ENCODE measurements around the gene SPOCK1. TPM values are rescaled to one million over a fixed set of nuclear protein-coding genes. Genes with fewer than 3 reads are reported as not detected.

SPOCK1 gene
- total and polyA plus RNA-seq, 12 donors, result 13.7 to 70.3 (median 28.6) TPM

DNA sequence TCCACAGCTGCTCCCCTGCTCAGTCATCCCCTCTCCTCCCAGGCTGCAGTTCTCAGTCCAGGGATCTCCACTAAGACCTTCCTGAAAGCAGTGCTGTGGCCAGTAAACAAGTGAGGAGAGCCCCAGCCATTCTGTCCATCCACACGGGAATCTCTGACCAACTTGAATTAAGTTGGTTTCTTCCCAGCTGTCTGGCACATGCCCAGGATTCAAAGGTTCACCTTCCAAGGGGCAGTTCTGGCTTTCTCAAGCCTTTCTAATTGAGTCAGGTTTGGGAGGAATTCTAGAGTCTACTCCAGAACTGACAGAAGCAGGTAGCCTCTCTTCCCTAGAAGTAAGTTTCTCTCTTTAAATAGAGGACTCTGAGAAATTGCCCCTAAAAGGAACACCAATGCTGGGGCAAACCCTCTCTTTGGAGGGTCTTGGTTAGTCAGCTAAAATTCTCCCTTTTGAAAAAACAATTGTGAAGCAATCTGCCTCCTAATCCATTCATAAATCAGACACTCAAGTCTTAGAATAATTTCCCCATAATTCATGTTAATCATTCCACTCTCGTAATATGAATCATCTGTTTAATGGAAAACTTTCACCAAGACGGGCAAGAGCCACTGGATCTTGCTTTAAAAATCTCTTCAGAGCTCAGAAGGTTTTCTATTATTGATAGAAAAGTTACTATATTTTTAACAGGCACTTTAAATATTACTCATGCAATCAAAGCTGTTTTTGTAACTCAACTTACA is 133.8 kb downstream of the SPOCK1 start:
- Histone ChIP-seq H3K4me1 (no peaks in the 10 kb centered on the region), H3K27me3 (peaks cover 0 to 11% (median 3%) of the 10 kb centered on the region in 7 donors), H3K27ac (no peak overlapping the region), H3K4me3 (no peak overlapping the region), H3K9me3 (no peaks in the 10 kb centered on the region), H3K36me3 (no peaks in the 10 kb centered on the region)
- TF ChIP-seq, protein P1, sequence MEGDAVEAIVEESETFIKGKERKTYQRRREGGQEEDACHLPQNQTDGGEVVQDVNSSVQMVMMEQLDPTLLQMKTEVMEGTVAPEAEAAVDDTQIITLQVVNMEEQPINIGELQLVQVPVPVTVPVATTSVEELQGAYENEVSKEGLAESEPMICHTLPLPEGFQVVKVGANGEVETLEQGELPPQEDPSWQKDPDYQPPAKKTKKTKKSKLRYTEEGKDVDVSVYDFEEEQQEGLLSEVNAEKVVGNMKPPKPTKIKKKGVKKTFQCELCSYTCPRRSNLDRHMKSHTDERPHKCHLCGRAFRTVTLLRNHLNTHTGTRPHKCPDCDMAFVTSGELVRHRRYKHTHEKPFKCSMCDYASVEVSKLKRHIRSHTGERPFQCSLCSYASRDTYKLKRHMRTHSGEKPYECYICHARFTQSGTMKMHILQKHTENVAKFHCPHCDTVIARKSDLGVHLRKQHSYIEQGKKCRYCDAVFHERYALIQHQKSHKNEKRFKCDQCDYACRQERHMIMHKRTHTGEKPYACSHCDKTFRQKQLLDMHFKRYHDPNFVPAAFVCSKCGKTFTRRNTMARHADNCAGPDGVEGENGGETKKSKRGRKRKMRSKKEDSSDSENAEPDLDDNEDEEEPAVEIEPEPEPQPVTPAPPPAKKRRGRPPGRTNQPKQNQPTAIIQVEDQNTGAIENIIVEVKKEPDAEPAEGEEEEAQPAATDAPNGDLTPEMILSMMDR (IDR thresholded peaks at IDR 0.05), result no peak
- DNase-seq (no peak), ATAC-seq (no peak)
- intact Hi-C loops (cut with DNase I), result no loop called here
- WGBS, 2 donors, result 71 to 72% methylated on average over 3 of the region's 3 CpGs

DNA sequence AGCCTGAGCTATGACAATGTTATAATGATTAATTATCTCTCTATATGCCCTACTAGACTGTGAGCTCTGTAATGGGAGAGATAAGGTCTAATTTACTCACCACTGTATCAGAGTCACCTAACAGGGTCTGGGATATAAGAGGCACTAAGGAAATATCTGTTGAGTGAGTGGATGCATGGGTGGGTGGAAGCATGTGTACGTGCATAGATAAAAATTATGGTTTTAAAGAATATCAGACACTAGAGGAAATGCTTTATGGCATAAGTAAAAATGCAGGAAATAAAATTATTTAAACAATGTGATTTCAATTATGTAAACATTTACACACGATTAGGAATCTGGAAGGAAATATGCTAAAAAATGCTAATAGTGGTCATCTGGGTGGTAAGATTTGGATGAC is 137.8 kb downstream of the SPOCK1 start:
- ATAC-seq, result no peak
- DNase-seq, result no peak
- Histone ChIP-seq H3K9me3 (no peaks in the 10 kb centered on the region), H3K36me3 (no peaks in the 10 kb centered on the region), H3K27me3 (peaks cover 0 to 11% (median 4%) of the 10 kb centered on the region in 7 donors), H3K4me3 (no peak overlapping the region), H3K4me1 (no peaks in the 10 kb centered on the region), H3K27ac (no peak overlapping the region)
- intact Hi-C loops (cut with DNase I), result no loop called here
- WGBS, 2 donors, result 53 to 72% methylated on average over 2 of the region's 2 CpGs
- TF ChIP-seq, protein P1 (IDR thresholded peaks at IDR 0.05), result no peak

DNA sequence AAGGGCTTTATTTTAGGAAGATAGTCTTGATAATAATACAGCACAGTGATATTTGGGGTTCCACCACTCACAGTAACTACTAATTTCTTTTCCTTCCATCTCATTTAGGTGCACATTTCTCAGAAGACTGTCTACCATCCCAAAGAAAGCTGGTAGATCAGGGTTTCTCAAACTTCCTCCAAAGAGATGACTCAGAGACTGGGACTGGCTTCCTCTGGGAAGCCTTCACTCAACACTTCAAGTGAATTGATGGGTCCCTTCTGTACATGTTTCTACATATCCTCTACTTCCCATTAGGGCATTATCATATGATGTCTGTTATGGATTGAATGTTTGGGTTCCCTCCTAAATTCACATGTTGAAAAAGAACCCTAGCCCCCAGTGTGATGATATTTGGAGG is 138.5 kb downstream of the SPOCK1 start:
- no peak for ATAC-seq
- peaks cover 0 to 12% (median 4%) of the 10 kb centered on the region in 7 donors for H3K27me3 ChIP-seq
- DNase-seq, result no peak

DNA sequence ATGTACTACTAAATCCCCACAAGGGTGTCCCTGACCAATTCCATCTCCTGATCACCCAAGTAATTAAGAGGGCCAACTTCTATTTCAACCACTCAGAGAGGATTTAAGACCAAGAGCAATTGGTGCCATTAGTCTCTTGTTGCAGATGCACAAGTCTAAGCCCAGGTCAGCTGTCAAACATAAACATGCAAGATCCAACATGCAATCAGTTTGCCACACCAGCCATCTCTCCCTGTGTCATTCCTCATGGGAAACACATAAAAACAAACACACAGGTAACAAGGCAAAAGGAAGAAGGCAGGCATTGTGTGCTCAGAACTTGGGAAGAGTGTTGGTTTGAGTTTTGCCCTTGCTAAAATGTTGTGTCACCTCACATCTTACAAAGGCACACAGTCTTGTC is 139.2 kb downstream of the SPOCK1 start:
- intact Hi-C loops (cut with DNase I), result no loop called here
- no peaks in the 10 kb centered on the region for H3K9me3 ChIP-seq
- ATAC-seq (no peak), DNase-seq (no peak)
- no peaks in the 10 kb centered on the region for H3K4me1 ChIP-seq
- no peaks in the 10 kb centered on the region for H3K36me3 ChIP-seq
- H3K27me3 ChIP-seq, result peaks cover 0 to 12% (median 4%) of the 10 kb centered on the region in 7 donors
- no peak overlapping the region for H3K27ac ChIP-seq
- H3K4me3 ChIP-seq, result no peak overlapping the region
- TF ChIP-seq, protein P1 (IDR thresholded peaks at IDR 0.05), result no peak

More for the DNA sequence above, 138.5 kb downstream of the SPOCK1 start:
- no peaks in the 10 kb centered on the region for H3K4me1 ChIP-seq
- H3K4me3 ChIP-seq, result no peak overlapping the region
- TF ChIP-seq, protein P1 (IDR thresholded peaks at IDR 0.05), result no peak
- no peaks in the 10 kb centered on the region for H3K36me3 ChIP-seq
- H3K9me3 ChIP-seq, result no peaks in the 10 kb centered on the region
- no peak overlapping the region for H3K27ac ChIP-seq
- intact Hi-C loops (cut with DNase I), result no loop called here
